Measurements from ENCODE around the gene C1orf94.

C1orf94 gene

GRCh38 chr1:34176830-34177603, at the start of gene C1orf94:
Gene C1orf94 (plus strand): TSS chr1:34176907. CDS start chr1:34177790, 883 bp downstream.
- no peak for DNase-seq (ENCODE audit: low read depth)

GRCh38 chr1:34127006-34128000, 49.4 kb upstream of the C1orf94 start:
- no peak for DNase-seq (ENCODE audit: low read depth)

- DNase-seq (ENCODE audit: low read depth): no peak
Observed at GRCh38 chr1:34128186-34128889, 48.4 kb upstream of the C1orf94 start.

- no peak for DNase-seq (ENCODE audit: low read depth)
Observed at GRCh38 chr1:34129630-34130029, 47.1 kb upstream of the C1orf94 start.

- no peak for DNase-seq (ENCODE audit: low read depth)
Observed at GRCh38 chr1:34130306-34130705, 46.4 kb upstream of the C1orf94 start.

- DNase-seq (ENCODE audit: low read depth): no peak
Observed at GRCh38 chr1:34131396-34132160, 45.1 kb upstream of the C1orf94 start.

GRCh38 chr1:34132161-34132420, 44.6 kb upstream of the C1orf94 start:
- no peak for DNase-seq (ENCODE audit: low read depth)

- no peak for DNase-seq (ENCODE audit: low read depth)
Observed at GRCh38 chr1:34137411-34137810, 39.3 kb upstream of the C1orf94 start.

- DNase-seq (ENCODE audit: low read depth): no peak
Observed at GRCh38 chr1:34140011-34140676, 36.6 kb upstream of the C1orf94 start.

- DNase-seq (ENCODE audit: low read depth): no peak
Observed at GRCh38 chr1:34143975-34144374, 32.7 kb upstream of the C1orf94 start.

GRCh38 chr1:34144766-34145165, 31.9 kb upstream of the C1orf94 start:
- DNase-seq (ENCODE audit: low read depth): no peak

- DNase-seq (ENCODE audit: low read depth): no peak
Observed at GRCh38 chr1:34147301-34147700, 29.4 kb upstream of the C1orf94 start.

- no peak for DNase-seq (ENCODE audit: low read depth)
Observed at GRCh38 chr1:34149501-34149900, 27.2 kb upstream of the C1orf94 start.

- no peak for DNase-seq (ENCODE audit: low read depth)
Observed at GRCh38 chr1:34153246-34153645, 23.5 kb upstream of the C1orf94 start.

- peak; percentile 31 for DNase-seq (ENCODE audit: low read depth)
Observed at GRCh38 chr1:34155860-34156259, 20.8 kb upstream of the C1orf94 start.

GRCh38 chr1:34156739-34157138, 20.0 kb upstream of the C1orf94 start:
- no peak for DNase-seq (ENCODE audit: low read depth)

GRCh38 chr1:34162852-34163766, 13.6 kb upstream of the C1orf94 start:
- DNase-seq (ENCODE audit: low read depth): peak; percentile 63

GRCh38 chr1:34163792-34164731, 12.6 kb upstream of the C1orf94 start:
- DNase-seq (ENCODE audit: low read depth): no peak
